Mesothelial cell of epicardium (in vitro differentiated cells): ENCODE measurements around the gene ITGAE. TPM values are rescaled to one million over a fixed set of nuclear protein-coding genes. Genes with fewer than 3 reads are reported as not detected.
"Not testable (repeated sequence)": the region's sequence is repeated elsewhere in the genome, so short reads cannot be mapped to it uniquely, and the experiment has no call there.

Source experiments
- DNase-seq, 2 experiments: peaks; one replicate each; pipeline ENCODE4 v3.0.0; 2021; ENCODE audit warnings: low spot score in 2 of 2; ENCODE audit not compliant: unreplicated experiment in 2 of 2
- H3K27ac Mint-ChIP-seq: 2 replicates; pipeline ENCODE4 v1.8.0; 2021; ENCODE audit warnings: mixed read lengths
- H3K27me3 Mint-ChIP-seq: 2 replicates; pipeline ENCODE4 v1.8.0; 2021; ENCODE audit warnings: low read depth, mixed read lengths
- H3K36me3 Mint-ChIP-seq: 2 replicates; pipeline ENCODE4 v1.8.0; 2021; ENCODE audit warnings: mixed read lengths
- H3K4me1 Mint-ChIP-seq: 2 replicates; pipeline ENCODE4 v1.8.0; 2021; ENCODE audit warnings: mixed read lengths
- H3K4me3 Mint-ChIP-seq: 2 replicates; pipeline ENCODE4 v1.8.0; 2021; ENCODE audit warnings: mild to moderate bottlenecking, moderate library complexity, mixed read lengths
- H3K9me3 Mint-ChIP-seq: 2 replicates; pipeline ENCODE4 v1.8.0; 2021; ENCODE audit warnings: mixed read lengths
- total RNA-seq: library from RNA; stranded (reverse); gene quantifications from 3 replicates; pipeline ENCODE4 v1.2.1, GENCODE V29; 2021
- TF ChIP-seq, protein P1 (sequence below): fragments of 200-600 bp; sonication (generic); IDR thresholded peaks from one replicate; pipeline ENCODE4 v1.5.0; 2021; ENCODE audit warnings: antibody characterized with exemption; ENCODE audit not compliant: unreplicated experiment

The ITGAE gene
- total RNA-seq, 1 donor from 2014 or later, result 20.4 TPM

DNA sequence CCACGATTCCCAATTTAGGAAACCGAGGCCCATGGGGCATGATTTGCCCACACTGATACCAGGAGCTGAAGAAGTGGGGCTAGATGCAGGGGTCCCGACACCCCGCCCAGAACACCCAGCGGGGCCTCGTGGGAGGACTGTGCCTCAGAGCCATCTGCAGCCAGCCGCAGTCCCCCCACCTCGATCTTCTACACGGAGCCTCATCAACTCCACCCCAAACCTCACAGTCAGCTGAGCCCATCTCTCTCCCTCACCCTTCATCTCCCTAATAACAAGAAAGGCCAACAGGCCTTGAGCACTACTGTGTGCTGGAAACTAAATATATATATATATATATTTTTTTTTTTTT is 4.2 kb downstream of the ITGAE start:
- H3K27me3 Mint-ChIP-seq, result no peaks in the 10 kb centered on the region
- H3K4me1 Mint-ChIP-seq, result no peaks in the 10 kb centered on the region
- H3K4me3 Mint-ChIP-seq, result no peak overlapping the region
- TF ChIP-seq, protein P1, sequence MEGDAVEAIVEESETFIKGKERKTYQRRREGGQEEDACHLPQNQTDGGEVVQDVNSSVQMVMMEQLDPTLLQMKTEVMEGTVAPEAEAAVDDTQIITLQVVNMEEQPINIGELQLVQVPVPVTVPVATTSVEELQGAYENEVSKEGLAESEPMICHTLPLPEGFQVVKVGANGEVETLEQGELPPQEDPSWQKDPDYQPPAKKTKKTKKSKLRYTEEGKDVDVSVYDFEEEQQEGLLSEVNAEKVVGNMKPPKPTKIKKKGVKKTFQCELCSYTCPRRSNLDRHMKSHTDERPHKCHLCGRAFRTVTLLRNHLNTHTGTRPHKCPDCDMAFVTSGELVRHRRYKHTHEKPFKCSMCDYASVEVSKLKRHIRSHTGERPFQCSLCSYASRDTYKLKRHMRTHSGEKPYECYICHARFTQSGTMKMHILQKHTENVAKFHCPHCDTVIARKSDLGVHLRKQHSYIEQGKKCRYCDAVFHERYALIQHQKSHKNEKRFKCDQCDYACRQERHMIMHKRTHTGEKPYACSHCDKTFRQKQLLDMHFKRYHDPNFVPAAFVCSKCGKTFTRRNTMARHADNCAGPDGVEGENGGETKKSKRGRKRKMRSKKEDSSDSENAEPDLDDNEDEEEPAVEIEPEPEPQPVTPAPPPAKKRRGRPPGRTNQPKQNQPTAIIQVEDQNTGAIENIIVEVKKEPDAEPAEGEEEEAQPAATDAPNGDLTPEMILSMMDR, result no peak
- no peak for DNase-seq
- H3K27ac Mint-ChIP-seq, result no peak overlapping the region
- no peaks in the 10 kb centered on the region for H3K9me3 Mint-ChIP-seq
- H3K36me3 Mint-ChIP-seq, result no peaks in the 10 kb centered on the region

- H3K27ac Mint-ChIP-seq, result no peak overlapping the region
- TF ChIP-seq, protein P1, result no peak
- DNase-seq, result no peak
These were observed 4.7 kb downstream of the ITGAE start for GRCh38 chr17:3796110-3796821.

DNA sequence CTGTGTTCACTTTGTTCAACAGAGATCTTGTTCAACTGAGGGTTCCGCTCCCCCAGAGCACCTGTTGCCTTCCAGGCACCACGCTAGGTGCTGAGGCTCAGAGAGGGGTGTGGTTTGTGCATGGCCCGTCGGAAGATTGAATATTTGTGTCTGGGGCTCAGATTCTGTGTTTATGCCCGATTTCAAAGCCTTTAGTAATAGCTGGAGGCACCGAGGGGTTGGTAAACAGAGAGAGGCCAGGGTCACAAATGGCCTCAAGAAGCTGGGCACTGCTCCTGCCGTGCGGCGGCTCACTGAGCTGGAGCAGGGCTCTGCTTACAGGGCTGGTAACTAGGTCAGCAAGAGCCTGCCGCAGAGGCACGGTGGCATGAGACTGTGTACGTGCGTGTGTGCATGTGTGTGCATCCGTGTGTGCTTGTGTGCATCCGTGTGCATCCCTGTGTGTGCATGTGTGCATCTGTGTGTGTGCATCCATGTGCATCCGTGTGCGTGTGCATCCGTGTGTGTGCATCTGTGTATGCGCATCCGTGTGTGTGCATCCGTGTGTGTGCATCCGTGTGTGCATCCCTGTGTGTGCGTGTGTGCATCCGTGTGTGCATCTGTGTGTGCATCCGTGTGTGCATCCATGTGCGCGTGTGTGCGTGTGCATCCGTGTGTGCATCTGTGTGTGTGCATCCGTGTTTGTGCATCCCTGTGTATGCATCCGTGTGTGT is 5.4 kb downstream of the ITGAE start:
- no peak overlapping the region for H3K4me3 Mint-ChIP-seq
- H3K27me3 Mint-ChIP-seq, result no peaks in the 10 kb centered on the region
- H3K9me3 Mint-ChIP-seq, result no peaks in the 10 kb centered on the region
- TF ChIP-seq, protein P1, result no peak
- H3K4me1 Mint-ChIP-seq, result no peaks in the 10 kb centered on the region
- no peaks in the 10 kb centered on the region for H3K36me3 Mint-ChIP-seq
- DNase-seq, result no peak
- no peak overlapping the region for H3K27ac Mint-ChIP-seq

More at GRCh38 chr17:3796110-3796821, 4.7 kb downstream of the ITGAE start:
- Mint-ChIP-seq H3K27me3 (no peaks in the 10 kb centered on the region), H3K36me3 (no peaks in the 10 kb centered on the region), H3K9me3 (no peaks in the 10 kb centered on the region), H3K4me3 (no peak overlapping the region), H3K4me1 (no peaks in the 10 kb centered on the region)

- TF ChIP-seq, protein P1, result no peak
- no peaks in the 10 kb centered on the region for H3K27me3 Mint-ChIP-seq
- H3K9me3 Mint-ChIP-seq, result no peaks in the 10 kb centered on the region
- H3K36me3 Mint-ChIP-seq, result no peaks in the 10 kb centered on the region
- H3K4me3 Mint-ChIP-seq, result no peak overlapping the region
- no peak for DNase-seq
- no peaks in the 10 kb centered on the region for H3K4me1 Mint-ChIP-seq
- H3K27ac Mint-ChIP-seq, result no peak overlapping the region
These were observed 6.2 kb downstream of the ITGAE start for GRCh38 chr17:3794557-3795389.

GRCh38 chr17:3794152-3794551 is 6.8 kb downstream of the ITGAE start:
- DNase-seq, H3K36me3 Mint-ChIP-seq, H3K27me3 Mint-ChIP-seq, H3K4me1 Mint-ChIP-seq, H3K9me3 Mint-ChIP-seq, H3K27ac Mint-ChIP-seq, H3K4me3 Mint-ChIP-seq: not testable (repeated sequence)

DNA sequence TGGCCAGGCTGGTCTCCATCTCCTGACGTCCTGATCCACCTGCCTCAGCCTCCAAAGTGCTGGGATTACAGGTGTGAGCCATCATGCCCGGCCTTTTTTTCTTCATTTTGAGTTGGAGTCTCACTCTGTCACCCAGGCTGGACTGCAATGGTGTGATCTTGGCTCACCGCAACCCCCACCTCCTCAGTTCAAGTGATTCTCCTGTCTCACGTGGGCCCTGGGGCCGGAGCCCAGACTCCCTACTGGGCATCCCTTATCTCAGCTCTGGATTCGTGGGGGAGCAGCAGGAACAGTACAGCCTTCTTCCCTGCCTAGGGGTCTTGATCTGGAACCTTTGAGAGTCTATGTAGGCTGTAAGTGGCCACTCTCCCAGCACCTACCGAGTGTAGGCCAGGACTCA is 7.7 kb downstream of the ITGAE start:
- H3K4me3 Mint-ChIP-seq, H3K4me1 Mint-ChIP-seq, H3K27me3 Mint-ChIP-seq, H3K9me3 Mint-ChIP-seq, DNase-seq, H3K36me3 Mint-ChIP-seq, H3K27ac Mint-ChIP-seq: not testable (repeated sequence)
